T-helper 9 cell (primary cell): ENCODE measurements around the gene FBXL12.
"Not testable (repeated sequence)": the region's sequence is repeated elsewhere in the genome, so short reads cannot be mapped to it uniquely, and the experiment has no call there.

Source experiments
- DNase-seq: peaks from one replicate; pipeline ENCODE4 v3.0.0-alpha.2; 2020
- total RNA-seq, 2 donors: gene quantifications; one replicate each; lab custom pipeline; 2026; lab: John Stamatoyannopoulos, UW

The FBXL12 gene
- total RNA-seq, result 19.4 to 25.8 reads per million in 2 donors

DNA sequence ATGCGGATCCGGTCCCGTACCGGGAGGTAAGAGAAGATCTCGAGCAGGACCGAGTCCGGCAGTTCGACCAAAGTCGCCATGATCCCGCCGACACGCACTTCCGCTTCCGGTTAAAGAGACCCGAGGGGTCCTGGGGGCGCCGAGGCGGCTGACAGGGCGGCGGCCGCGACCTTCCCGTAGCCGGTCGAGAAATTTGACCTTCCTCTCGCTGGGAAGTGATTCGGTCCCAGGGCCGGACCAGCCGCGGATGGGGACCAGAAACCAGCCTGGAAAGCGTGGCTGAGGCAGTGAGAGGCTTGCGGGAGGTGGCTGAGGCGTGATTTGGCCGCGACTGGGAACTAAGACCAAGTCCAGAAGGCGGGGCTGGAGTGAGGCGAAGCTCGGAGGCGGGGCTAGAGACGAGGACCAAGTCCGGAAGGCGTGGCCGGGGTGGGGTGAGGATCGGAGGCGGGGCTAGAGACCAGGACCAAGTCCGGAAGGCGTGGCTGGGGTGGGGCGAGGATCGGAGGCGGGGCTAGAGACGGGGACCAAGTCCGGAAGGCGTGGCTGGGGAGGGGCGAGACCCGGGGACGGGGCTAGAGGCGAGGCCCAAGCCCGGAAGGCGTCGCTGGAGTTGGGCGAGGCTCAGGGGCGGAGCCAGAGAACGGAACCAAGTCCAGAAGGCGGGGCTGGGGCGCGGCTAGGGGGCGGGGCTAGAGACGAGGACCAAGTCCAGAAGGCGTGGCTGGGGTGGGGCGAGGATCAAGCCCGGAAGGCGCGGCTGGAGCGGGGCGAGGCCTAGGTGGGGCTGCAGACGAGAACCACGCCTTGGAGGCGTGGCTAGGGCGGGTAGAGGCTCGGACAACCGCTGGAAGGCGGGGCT is at the start of gene FBXL12:
TSS of gene FBXL12 (minus strand) at position 346 of the 862 bp plus-strand sequence. CDS start at position 80, 266 bp downstream.
- DNase-seq, result peak; percentile 100

DNA sequence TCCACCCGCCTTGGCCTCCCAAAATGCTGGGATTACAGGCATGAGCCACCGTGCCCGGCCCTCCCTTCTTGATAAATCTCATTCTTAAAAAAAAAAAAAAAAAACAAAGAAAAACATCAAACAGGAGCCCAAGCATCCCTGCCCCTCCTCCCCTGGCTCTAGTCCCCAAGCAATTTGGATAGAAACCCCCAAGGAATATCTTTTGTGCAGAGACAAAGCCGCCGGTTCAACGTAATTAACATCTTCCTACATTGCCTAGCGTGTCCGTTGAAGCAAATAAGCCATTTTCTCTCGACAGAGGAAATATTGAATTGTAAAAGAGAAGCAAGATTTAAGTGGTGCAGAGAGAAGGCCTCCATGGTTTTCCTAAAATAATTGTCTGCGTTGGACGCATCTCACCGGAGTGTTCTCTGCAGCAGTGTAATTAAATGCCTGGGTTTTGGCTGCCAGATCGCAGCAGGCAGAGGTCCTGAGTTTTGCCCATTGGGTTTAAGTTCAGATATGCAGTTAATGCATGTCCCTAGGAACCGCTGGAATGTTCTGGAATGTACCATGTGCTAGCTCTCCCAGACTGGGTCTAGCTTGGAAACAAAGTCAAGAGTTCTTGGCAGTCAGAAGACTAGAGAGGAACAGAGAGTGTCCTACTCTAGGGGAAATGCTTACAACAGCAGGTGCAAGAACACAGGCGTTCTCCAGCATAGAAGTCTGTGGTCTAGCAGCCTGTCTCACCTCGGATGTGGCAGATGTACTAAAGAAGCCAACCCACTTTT is 47.0 kb upstream of the FBXL12 start:
- DNase-seq, result peak; percentile 11

- DNase-seq, result no peak
These were observed 44.9 kb upstream of the FBXL12 start for GRCh38 chr19:9863759-9864158.

DNA sequence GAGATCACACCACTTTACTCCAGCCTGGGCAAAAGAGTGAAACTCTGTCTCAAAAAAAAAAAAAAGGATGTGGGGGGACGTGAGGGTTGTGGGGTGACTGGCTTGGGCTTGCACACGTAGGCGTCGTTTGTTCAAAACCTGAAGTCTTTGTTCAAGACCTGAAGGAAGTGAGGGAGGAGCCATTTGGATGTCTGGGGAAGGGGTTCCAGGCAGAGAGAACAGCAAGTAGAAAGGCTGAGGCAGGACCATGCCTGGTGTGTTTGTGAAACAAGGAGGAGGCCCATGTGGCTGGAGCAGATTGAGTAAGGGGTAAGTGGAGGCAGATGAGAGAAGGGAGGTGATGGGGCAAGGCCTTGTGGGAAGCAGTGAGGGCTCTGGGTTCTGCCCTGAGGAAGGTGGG is 44.1 kb upstream of the FBXL12 start:
- DNase-seq, result no peak

DNA sequence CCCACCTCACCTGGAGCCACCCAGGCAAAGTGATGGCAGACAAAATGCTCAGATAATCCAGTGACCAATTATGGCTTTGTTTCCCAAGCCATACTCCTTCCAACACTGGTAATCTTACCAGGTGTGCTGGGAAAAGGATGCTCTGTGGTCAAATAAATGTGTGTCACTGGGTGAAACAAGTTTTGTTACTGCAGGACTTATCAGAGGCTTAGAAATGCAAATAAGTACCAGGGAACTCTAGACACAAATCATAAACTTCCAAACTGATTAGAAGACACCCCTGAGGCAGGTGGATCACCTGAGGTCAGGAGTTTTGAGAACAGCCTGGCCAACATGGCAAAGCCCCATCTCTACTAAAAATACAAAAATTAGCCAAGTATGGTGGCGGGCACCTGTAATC is 42.6 kb upstream of the FBXL12 start:
- no peak for DNase-seq

- no peak for DNase-seq
These were observed 41.5 kb upstream of the FBXL12 start for GRCh38 chr19:9860407-9860806.

- DNase-seq, result no peak
These were observed 39.9 kb upstream of the FBXL12 start for GRCh38 chr19:9858766-9859165.

- DNase-seq, result no peak
These were observed 39.3 kb upstream of the FBXL12 start for GRCh38 chr19:9857920-9858746.

GRCh38 chr19:9857076-9857721 is 38.3 kb upstream of the FBXL12 start:
- DNase-seq, result no peak

DNA sequence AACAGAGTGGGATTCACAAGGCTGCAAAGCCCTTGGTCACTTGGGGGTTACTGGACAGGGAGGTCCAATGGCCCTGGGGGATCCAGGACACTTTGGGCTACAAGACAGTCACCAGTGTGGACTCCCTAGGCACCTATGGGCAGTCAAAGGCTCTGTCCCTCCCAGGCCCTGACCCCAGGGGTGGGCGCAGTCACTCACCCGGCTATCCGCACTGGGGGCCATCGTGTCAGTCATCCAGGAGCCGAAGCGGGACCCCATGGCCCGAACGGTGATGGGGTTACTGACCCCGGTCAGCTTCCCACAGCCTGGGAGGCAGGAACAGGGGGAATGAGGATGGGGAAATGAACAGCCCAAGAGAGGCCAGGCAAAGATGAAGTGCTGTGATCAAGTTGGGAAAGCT is 37.7 kb upstream of the FBXL12 start:
- no peak for DNase-seq

- DNase-seq, result no peak
These were observed 35.5 kb upstream of the FBXL12 start for GRCh38 chr19:9854282-9854846.

- no peak for DNase-seq
These were observed 31.5 kb upstream of the FBXL12 start for GRCh38 chr19:9850235-9850959.

DNA sequence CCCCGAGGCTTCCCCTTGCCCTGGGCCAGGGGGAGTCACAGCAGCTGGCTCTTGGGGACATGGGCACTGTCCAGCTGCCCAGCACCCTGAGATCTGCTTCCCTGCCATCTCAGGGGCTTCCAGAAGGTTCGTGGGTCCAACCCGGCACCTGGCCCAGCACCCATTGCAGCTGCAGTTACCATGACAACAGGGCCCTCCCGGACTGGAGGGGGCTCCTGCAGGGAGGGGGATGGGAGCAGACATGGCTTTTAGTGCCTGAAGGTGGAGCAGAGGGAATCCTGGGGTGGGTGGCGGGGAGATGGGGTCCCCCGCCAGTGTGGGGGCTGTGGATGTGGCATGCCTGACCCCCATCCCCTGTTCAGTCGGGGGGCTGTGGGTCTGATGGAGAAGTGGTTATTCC is 30.9 kb upstream of the FBXL12 start:
- no peak for DNase-seq

DNA sequence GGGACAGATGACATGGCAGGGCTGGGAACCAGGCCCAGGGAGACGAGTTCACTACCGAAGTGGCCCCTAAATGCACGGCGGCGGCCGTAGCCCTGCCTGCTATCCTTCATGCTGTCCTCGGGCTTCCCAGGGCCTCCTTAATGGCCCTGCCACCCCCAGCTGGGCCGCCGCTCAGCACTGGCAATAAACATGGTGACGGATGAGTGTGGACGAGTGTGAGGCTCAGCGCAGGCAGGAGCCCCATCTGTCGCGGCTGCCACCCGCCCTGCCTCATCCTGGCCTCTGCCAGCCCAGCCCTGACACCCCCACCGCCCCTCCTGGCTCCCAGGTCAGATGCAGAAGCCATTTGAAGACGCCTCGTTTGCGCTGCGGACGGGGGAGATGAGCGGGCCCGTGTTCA is 29.9 kb upstream of the FBXL12 start:
- no peak for DNase-seq

DNA sequence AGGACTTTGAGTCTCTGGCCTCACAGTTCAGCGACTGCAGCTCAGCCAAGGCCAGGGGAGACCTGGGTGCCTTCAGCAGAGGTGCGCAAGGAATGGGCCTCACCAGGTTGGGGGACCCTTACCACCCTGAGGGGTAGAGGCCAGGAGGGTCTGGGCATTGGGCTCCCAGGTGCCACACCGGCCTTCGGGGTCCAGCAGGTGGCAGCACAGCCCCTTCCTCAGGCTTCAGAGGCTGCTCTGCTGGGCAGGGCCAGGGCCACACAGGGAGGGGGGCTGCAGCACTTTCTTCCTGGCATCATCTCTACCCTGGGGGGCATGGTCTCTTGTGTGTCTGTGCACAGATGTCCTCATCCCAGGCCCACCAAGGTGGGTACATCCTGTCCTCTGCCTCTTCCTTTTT is 29.2 kb upstream of the FBXL12 start:
- DNase-seq, result peak; percentile 33

DNA sequence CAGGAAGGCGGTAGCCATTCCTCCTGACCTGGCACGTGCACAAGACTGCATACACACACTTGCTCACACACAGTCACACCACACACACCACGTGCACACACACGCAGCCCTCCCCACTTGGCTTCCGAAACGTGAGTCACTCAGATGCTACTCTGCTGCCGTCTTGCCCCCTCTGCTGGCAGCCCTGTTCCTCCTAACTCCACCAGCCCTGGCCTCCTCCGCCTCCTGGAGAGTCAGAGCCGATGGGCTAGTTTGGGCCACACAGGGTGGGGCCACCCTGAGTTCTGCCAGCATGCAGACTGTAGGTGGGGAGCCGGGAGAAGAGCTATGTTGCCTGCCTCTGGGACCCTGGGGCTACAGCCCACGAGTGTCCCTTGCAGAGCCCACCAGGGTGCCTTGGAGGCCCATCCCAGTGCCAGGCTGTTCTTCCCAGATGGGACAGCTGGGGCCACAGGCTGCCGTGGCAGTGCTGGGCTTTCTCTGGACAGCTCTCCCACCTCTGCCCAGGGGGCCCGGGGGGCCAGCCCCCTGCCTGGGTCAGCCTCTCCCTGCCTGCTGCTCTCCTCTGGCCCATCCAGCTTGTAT is 28.3 kb upstream of the FBXL12 start:
- DNase-seq, result no peak

GRCh38 chr19:9843626-9844273 is 24.9 kb upstream of the FBXL12 start:
- not testable (repeated sequence) for DNase-seq

DNA sequence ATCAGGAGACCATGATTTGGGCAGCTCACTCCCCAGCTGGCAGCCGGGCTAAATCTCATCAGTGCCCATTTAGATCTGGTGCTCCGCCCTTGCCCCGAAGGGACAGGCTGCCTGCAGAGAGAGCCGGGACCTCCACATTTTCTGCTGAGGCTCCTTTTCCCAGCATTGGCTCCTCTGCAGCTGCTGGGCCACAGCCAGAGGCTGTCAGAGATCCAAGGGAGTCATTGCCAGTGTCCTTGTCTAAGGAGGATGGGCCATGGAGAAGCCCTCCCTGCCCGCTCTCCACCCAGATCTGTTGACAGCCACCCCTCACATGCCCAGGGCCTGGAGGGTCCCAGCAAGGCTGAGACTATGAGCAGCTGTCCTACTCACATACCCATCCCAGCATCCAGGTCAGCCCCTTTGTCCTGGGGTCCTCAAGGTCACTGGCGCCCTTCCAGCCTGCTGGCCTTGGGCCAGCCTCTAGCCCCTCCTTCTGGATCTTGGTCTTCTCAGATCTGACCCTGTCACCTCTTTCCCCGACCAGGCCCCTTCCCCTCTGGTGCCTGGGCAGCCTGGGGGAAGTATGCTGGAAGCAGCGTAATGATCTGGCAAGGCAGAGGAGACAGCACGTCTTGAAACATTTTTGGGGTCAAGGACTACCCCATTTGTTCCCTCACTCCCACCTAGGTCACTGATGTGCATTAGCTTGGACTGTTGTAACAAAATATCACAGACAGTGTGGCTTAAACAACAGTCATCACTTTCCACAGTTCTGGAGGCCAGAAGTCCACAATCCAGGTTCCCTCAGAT is 24.2 kb upstream of the FBXL12 start:
- DNase-seq, result no peak

DNA sequence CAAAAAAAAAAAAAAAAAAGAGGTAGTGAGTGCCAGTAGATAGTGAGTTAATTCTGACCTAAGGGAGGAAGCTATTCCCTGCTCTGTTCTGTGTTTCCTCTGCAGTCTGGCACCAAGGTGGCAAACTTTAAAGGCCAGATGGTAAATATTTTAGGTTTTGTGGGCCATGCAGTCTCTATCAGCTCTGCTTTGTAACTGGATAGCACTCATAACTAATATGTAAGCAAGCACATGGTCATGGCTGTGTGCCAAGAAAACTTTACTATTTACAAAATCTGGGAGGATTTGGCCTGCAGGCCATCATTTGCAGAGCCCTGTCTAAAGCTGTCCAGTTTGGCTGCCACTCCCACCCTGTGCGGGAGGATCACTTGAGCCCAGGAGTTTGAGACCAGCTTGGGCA is 20.5 kb upstream of the FBXL12 start:
- no peak for DNase-seq

DNA sequence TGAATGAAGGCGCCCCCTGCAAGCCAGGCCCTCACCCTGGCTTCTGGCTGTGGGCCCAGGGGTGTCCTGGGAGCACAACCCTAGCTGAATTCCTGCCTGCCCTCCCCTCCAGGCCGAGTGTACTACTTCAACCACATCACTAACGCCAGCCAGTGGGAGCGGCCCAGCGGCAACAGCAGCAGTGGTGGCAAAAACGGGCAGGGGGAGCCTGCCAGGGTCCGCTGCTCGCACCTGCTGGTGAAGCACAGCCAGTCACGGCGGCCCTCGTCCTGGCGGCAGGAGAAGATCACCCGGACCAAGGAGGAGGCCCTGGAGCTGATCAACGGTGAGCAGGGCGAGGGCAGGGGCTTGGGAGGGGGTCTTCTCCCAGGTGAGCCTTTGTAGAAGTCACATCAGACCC is 19.4 kb upstream of the FBXL12 start:
- no peak for DNase-seq
